Measurements from ENCODE around the gene GBA2. TPM values are rescaled to one million over a fixed set of nuclear protein-coding genes. Genes with fewer than 3 reads are reported as not detected.

The GBA2 gene
- total and polyA plus RNA-seq, 2 experiments from 2014 or later = 32.1 to 80.1 TPM

GRCh38 chr9:35730486-35730854 is 18.6 kb downstream of the GBA2 start (continued):
- TF ChIP-seq, protein P1, sequence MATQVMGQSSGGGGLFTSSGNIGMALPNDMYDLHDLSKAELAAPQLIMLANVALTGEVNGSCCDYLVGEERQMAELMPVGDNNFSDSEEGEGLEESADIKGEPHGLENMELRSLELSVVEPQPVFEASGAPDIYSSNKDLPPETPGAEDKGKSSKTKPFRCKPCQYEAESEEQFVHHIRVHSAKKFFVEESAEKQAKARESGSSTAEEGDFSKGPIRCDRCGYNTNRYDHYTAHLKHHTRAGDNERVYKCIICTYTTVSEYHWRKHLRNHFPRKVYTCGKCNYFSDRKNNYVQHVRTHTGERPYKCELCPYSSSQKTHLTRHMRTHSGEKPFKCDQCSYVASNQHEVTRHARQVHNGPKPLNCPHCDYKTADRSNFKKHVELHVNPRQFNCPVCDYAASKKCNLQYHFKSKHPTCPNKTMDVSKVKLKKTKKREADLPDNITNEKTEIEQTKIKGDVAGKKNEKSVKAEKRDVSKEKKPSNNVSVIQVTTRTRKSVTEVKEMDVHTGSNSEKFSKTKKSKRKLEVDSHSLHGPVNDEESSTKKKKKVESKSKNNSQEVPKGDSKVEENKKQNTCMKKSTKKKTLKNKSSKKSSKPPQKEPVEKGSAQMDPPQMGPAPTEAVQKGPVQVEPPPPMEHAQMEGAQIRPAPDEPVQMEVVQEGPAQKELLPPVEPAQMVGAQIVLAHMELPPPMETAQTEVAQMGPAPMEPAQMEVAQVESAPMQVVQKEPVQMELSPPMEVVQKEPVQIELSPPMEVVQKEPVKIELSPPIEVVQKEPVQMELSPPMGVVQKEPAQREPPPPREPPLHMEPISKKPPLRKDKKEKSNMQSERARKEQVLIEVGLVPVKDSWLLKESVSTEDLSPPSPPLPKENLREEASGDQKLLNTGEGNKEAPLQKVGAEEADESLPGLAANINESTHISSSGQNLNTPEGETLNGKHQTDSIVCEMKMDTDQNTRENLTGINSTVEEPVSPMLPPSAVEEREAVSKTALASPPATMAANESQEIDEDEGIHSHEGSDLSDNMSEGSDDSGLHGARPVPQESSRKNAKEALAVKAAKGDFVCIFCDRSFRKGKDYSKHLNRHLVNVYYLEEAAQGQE (IDR thresholded peaks at IDR 0.05; ENCODE audit: unreplicated experiment) = no peak
- TF ChIP-seq ZNF114 (CRISPR knock-in tag; IDR thresholded peaks at IDR 0.05) = no peak

- Histone ChIP-seq H3K27me3 (ENCODE audit: insufficient read depth) (no peaks in the 10 kb centered on the region), H3K4me3 (peak overlapping the region; percentile 91), H3K79me2 (replicated peaks; ENCODE audit: insufficient read depth) (peaks cover 52% of the 10 kb centered on the region), H3K27ac (ENCODE audit: low read depth) (peak overlapping the region; percentile 1), H3F3A (replicated peaks; ENCODE audit: low read depth) (peaks cover 4% of the 10 kb centered on the region; the same call in 1 of the 2 replicates), H3K4me2 (peak overlapping the region; percentile 90), H4K20me1 (replicated peaks; ENCODE audit: insufficient read depth) (peaks cover 15% of the 10 kb centered on the region), H2AFZ (no peak overlapping the region), H3K4me1 (ENCODE audit: insufficient read depth) (peaks cover 41% of the 10 kb centered on the region), H3K36me3 (ENCODE audit: insufficient read depth) (peaks cover 3% of the 10 kb centered on the region), H3K9me2 (ENCODE audit: insufficient read depth) (no peaks in the 10 kb centered on the region)
- no peak overlapping the region; the same call in 1 of the 3 replicates for H3K4me3 Mint-ChIP-seq
- H3K4me1 Mint-ChIP-seq = peaks cover 13% of the 10 kb centered on the region
- DNase-seq (ENCODE audit: low spot score) = peak; percentile 90
- ATAC-seq = peak; percentile 22
- H3K27ac Mint-ChIP-seq = peak overlapping the region; percentile 42; the same call in 1 of the 2 replicates
- H3K27me3 Mint-ChIP-seq (ENCODE audit: insufficient read depth, low read depth, poor library complexity) = peaks cover 8% of the 10 kb centered on the region
- TF ChIP-seq EZH2phosphoT487 (IDR thresholded peaks at IDR 0.05; ENCODE audit: unreplicated experiment) (no peak), ZNF462 (CRISPR knock-in tag; IDR thresholded peaks at IDR 0.05) (no peak), CTCF (conservative IDR thresholded peaks at IDR 0.05; ENCODE audit: low read depth in 2 of 2) (peak; percentile 57 to 72)
- H3K9me3 Mint-ChIP-seq = no peaks in the 10 kb centered on the region; the same call in 2 of the 3 replicates
- H3K36me3 Mint-ChIP-seq (ENCODE audit: low read depth) = peaks cover 16% of the 10 kb centered on the region
These were observed 19.1 kb downstream of the GBA2 start for GRCh38 chr9:35729700-35730485.

Data from GM23338 (cell line).